Loucy (cell line): ENCODE measurements around the gene MAN1C1.
"Not testable (repeated sequence)": the region's sequence is repeated elsewhere in the genome, so short reads cannot be mapped to it uniquely, and the experiment has no call there.

Experiments used
- H2AFZ ChIP-seq: fragments of 200-600 bp; sonication (generic); 2 replicates; pipeline ENCODE4 v1.6.0; 2016; ENCODE audit warnings: antibody characterized with exemption, mild to moderate bottlenecking, low read length, moderate library complexity
- H3F3A ChIP-seq: fragments of 200-600 bp; 2 replicates; pipeline ENCODE4 v1.6.0; 2016; ENCODE audit warnings: antibody characterized with exemption, low read depth, mild to moderate bottlenecking
- H3K27me3 ChIP-seq: fragments of 200-600 bp; sonication (generic); 2 replicates; pipeline ENCODE4 v1.6.1; 2014; ENCODE audit warnings: low read length, mild to moderate bottlenecking; ENCODE audit not compliant: insufficient read depth, poor library complexity, severe bottlenecking
- H3K36me3 ChIP-seq: fragments of 200-600 bp; sonication (generic); 2 replicates; pipeline ENCODE4 v1.6.1; 2016; ENCODE audit warnings: low read length; ENCODE audit not compliant: insufficient read depth
- H3K4me1 ChIP-seq: fragments of 200-600 bp; sonication (generic); 2 replicates; pipeline ENCODE4 v1.5.1; 2014; ENCODE audit warnings: low read length, mild to moderate bottlenecking; ENCODE audit not compliant: insufficient read depth, poor library complexity, severe bottlenecking
- H3K4me2 ChIP-seq: fragments of 200-600 bp; sonication (generic); 2 replicates; pipeline ENCODE4 v1.6.0; 2014; ENCODE audit warnings: antibody characterized with exemption, low read length, low read depth, mild to moderate bottlenecking; ENCODE audit not compliant: poor library complexity, severe bottlenecking
- H3K4me3 ChIP-seq: fragments of 200-600 bp; sonication (generic); 2 replicates; pipeline ENCODE4 v1.5.1; 2014; ENCODE audit warnings: low read length, mild to moderate bottlenecking, mixed read lengths; ENCODE audit not compliant: poor library complexity, severe bottlenecking
- H3K79me2 ChIP-seq: fragments of 200-600 bp; sonication (generic); 2 replicates; pipeline ENCODE4 v1.6.1; 2014; ENCODE audit warnings: low read length; ENCODE audit not compliant: insufficient read depth
- H3K9ac ChIP-seq: fragments of 200-600 bp; sonication (generic); 2 replicates; pipeline ENCODE4 v1.6.0; 2014; ENCODE audit warnings: mild to moderate bottlenecking, low read depth, low read length, moderate library complexity; ENCODE audit not compliant: poor library complexity, severe bottlenecking
- H3K9me2 ChIP-seq: fragments of 200-600 bp; sonication (generic); replicated peaks from 2 replicates; pipeline ENCODE4 v1.6.1; 2016; ENCODE audit warnings: low read depth, low read length, mixed read lengths
- H3K9me3 ChIP-seq: fragments of 200-600 bp; sonication (generic); 2 replicates; pipeline ENCODE4 v1.6.1; 2014; ENCODE audit warnings: mild to moderate bottlenecking, antibody characterized with exemption, low read length, low read depth; ENCODE audit not compliant: insufficient read depth
- H4K20me1 ChIP-seq: fragments of 200-600 bp; sonication (generic); 2 replicates; pipeline ENCODE4 v1.6.0; 2014; ENCODE audit warnings: antibody characterized with exemption, low read length, mild to moderate bottlenecking; ENCODE audit not compliant: insufficient read depth, poor library complexity, severe bottlenecking
- EZH2phosphoT487 ChIP-seq: fragments of 200-600 bp; IDR thresholded peaks from 2 replicates; pipeline ENCODE4 v1.6.1; 2018; ENCODE audit warnings: antibody characterized with exemption, mild to moderate bottlenecking, moderate library complexity, borderline replicate concordance
- TF ChIP-seq, protein P1 (sequence below): fragments of 200-600 bp; sonication (generic); conservative IDR thresholded peaks from 2 replicates; pipeline ENCODE4 v1.5.1; 2014; ENCODE audit warnings: mild to moderate bottlenecking, antibody characterized with exemption, low read length

The MAN1C1 gene

DNA sequence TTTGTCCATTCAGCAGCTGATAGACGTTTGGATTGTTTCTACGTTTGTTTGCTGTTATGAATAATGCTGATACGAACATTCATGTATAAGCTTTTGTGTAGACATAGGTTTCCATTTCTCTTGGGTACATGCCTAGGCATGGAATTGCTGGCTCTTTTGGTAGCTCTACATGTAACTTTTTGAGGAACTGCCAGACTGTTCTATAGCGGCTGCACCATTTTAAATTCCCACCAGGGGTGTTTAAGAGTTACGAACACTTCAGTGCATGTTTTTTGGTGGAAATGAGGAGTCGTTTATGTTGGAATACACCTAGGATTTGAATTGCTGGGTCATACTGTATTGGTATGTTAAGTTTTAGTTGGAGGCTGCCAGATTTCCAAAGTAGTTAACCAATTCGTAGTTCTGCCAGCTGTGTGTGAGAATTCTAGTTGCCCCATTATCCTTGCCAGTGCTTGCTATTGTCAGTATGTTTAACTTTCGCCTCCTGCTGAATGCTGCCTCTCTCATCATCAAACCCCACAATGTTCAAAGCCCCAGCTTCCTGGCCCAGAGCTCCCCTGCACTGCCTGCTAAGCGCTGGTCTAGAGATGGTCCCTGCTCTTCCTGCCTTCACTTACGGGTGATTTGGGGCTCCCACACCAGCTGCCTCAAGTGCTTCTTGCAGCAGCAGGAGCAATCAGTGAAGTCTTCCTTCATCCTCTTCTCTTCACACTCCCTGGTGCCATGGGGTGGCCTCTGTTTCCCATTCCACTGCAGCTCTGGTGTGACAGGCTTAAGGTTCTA lies 81.0 kb downstream of the MAN1C1 start:
- Histone ChIP-seq H3K9me2 (no peaks in the 10 kb centered on the region), H3K9me3 (no peaks in the 10 kb centered on the region), H3K4me1 (no peaks in the 10 kb centered on the region), H3K27me3 (no peaks in the 10 kb centered on the region), H3K4me2 (no peak overlapping the region), H3K4me3 (no peak overlapping the region), H3K36me3 (no peaks in the 10 kb centered on the region), H3K79me2 (no peaks in the 10 kb centered on the region), H2AFZ (no peak overlapping the region), H3F3A (no peaks in the 10 kb centered on the region), H3K9ac (no peak overlapping the region), H4K20me1 (no peaks in the 10 kb centered on the region)
- no peak for TF ChIP-seq EZH2phosphoT487
- TF ChIP-seq, protein P1, sequence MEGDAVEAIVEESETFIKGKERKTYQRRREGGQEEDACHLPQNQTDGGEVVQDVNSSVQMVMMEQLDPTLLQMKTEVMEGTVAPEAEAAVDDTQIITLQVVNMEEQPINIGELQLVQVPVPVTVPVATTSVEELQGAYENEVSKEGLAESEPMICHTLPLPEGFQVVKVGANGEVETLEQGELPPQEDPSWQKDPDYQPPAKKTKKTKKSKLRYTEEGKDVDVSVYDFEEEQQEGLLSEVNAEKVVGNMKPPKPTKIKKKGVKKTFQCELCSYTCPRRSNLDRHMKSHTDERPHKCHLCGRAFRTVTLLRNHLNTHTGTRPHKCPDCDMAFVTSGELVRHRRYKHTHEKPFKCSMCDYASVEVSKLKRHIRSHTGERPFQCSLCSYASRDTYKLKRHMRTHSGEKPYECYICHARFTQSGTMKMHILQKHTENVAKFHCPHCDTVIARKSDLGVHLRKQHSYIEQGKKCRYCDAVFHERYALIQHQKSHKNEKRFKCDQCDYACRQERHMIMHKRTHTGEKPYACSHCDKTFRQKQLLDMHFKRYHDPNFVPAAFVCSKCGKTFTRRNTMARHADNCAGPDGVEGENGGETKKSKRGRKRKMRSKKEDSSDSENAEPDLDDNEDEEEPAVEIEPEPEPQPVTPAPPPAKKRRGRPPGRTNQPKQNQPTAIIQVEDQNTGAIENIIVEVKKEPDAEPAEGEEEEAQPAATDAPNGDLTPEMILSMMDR, result 0 out of 2 replicates have a peak, but pooled peaks have one; percentile 9

- Histone ChIP-seq H3F3A (no peaks in the 10 kb centered on the region), H3K36me3 (no peaks in the 10 kb centered on the region), H3K27me3 (no peaks in the 10 kb centered on the region), H2AFZ (no peak overlapping the region), H3K4me3 (no peak overlapping the region), H3K4me2 (no peak overlapping the region), H3K9me3 (no peaks in the 10 kb centered on the region), H3K79me2 (no peaks in the 10 kb centered on the region), H3K9me2 (no peaks in the 10 kb centered on the region), H3K9ac (no peak overlapping the region), H4K20me1 (no peaks in the 10 kb centered on the region), H3K4me1 (no peaks in the 10 kb centered on the region)
- TF ChIP-seq, protein P1, result no peak
- TF ChIP-seq EZH2phosphoT487, result no peak
Measured at GRCh38 chr1:25698252-25698651, 81.7 kb downstream of the MAN1C1 start.

DNA sequence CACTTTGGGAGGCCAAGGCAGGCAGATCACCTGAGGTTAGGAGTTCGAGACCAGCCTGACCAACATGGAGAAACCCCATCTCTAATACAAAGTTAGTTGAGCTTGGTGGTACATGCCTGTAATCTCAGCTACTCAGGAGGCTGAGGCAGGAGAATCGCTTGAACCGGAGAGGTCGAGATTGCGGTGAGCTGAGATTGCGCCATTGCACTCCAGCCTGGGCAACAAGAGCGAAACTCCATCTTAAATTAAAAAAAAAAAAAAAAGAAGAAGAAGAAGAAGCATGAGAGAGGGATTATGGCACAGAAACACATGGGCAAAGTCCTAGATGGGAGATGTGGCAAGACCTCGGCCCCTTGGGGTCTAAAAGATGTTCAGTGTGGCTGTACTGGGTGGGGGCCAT lies 82.5 kb downstream of the MAN1C1 start:
- H3K79me2 ChIP-seq, H3K4me3 ChIP-seq, H3K4me1 ChIP-seq: not testable (repeated sequence)

More for the DNA sequence above, 82.5 kb downstream of the MAN1C1 start:
- H3K9me3 ChIP-seq, H2AFZ ChIP-seq, H4K20me1 ChIP-seq, H3K9ac ChIP-seq, H3F3A ChIP-seq, H3K4me2 ChIP-seq, H3K27me3 ChIP-seq, H3K36me3 ChIP-seq, H3K9me2 ChIP-seq: not testable (repeated sequence)
